ENCODE data around the gene PPIP5K2. TPM values are rescaled to one million over a fixed set of nuclear protein-coding genes. Genes with fewer than 3 reads are reported as not detected.
A peak's percentile ranks its signal among the peaks of the same experiment; 100 is the strongest.

Gene PPIP5K2
- total RNA-seq, 1 donor from 2014 or later, result 108 TPM

DNA sequence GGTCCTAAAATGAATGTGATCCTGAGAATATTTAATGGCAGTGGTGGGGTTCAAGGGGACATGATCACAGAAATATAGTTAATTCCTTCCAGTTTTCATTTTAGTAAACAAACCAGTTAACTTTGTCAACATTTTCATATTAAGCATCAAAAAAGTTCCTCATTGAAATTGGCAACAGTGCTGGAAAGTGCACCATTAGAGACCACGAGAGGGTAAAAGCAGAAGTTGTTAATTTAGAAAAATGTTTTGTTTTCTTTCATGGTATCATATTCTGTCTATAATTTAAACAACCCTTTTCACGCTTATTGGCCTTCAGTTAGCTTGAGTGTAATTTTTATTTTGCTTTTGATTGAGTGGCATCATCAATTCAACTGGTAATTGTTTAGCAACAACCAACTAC is 12.0 kb upstream of the PPIP5K2 start:
- H3K4me3 ChIP-seq, result no peak overlapping the region
- H3F3A ChIP-seq (ENCODE audit: low read depth), result no peaks in the 10 kb centered on the region
- H3K4me3 Mint-ChIP-seq, result no peak overlapping the region
- no peak overlapping the region for H3K27ac ChIP-seq
- no peaks in the 10 kb centered on the region for H3K27me3 ChIP-seq
- H3K27ac Mint-ChIP-seq, result no peak overlapping the region
- H3K9ac ChIP-seq, result no peak overlapping the region
- no peaks in the 10 kb centered on the region for H3K36me3 ChIP-seq
- no peaks in the 10 kb centered on the region for H3K9me3 ChIP-seq (ENCODE audit: low read depth)
- H3K4me1 Mint-ChIP-seq, result no peaks in the 10 kb centered on the region
- no peak overlapping the region for H3K4me2 ChIP-seq
- no peaks in the 10 kb centered on the region for H3K9me3 Mint-ChIP-seq
- H3K79me2 ChIP-seq (ENCODE audit: low read depth), result peaks cover 33% of the 10 kb centered on the region
- no peaks in the 10 kb centered on the region for H3K27me3 Mint-ChIP-seq (ENCODE audit: insufficient read depth, low read depth)
- no peak overlapping the region for H2AFZ ChIP-seq (replicated peaks)
- peaks cover 14% of the 10 kb centered on the region for H3K4me1 ChIP-seq
- TF ChIP-seq CTCF (IDR thresholded peaks at IDR 0.05), result no peak
- TF ChIP-seq EZH2 (IDR thresholded peaks at IDR 0.05), result no peak
- no peak for TF ChIP-seq EZH2phosphoT487 (IDR thresholded peaks at IDR 0.05)
- H4K20me1 ChIP-seq (ENCODE audit: low read depth), result no peaks in the 10 kb centered on the region
- H3K36me3 Mint-ChIP-seq, result peaks cover 6% of the 10 kb centered on the region
- DNase-seq (ENCODE audit: low spot score), result no peak

DNA sequence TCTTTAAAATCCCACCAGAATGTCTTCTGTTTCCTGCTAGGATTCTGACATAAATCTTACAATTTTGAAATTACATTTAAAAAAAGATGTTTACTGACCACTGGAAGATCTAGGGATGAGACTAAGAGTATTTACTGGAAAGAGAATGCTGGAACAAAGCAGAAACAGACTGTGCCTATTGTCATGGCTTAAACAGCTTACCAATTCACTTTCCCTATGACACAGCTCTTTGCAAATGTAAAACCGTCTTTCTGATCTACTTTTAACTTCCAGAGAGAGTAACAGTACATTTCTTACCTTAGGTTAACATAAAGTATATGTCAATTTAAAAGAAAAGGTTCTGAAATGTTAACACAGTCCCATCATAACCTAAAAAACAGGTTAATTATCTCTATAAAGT is 10.8 kb upstream of the PPIP5K2 start:
- no peak overlapping the region for H3K27ac Mint-ChIP-seq
- H3K27me3 Mint-ChIP-seq (ENCODE audit: insufficient read depth, low read depth), result no peaks in the 10 kb centered on the region

DNA sequence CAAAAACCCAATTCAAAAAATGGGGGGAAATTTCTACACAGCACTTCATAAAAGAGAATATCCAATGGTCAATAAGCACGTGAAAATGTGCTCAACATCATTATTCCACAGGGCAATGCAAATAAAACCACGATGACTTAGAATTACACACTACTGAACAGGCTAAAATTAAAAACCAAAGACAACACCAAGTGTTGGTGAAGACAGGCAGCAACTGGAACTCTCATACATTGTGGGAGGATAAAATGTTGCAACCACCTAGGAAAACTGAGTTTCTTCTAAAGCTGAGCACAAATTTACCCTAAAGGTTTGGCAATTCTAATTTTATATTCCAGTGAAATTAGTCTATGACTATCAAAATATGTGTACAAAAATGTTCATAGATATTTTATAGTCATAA is 9.7 kb upstream of the PPIP5K2 start:
- Mint-ChIP-seq H3K9me3 (no peaks in the 10 kb centered on the region), H3K27ac (no peak overlapping the region), H3K36me3 (peaks cover 6% of the 10 kb centered on the region), H3K4me1 (peaks cover 3% of the 10 kb centered on the region), H3K4me3 (no peak overlapping the region), H3K27me3 (ENCODE audit: insufficient read depth, low read depth) (no peaks in the 10 kb centered on the region)
- Histone ChIP-seq H3K27ac (no peak overlapping the region), H3K36me3 (no peaks in the 10 kb centered on the region), H3K79me2 (ENCODE audit: low read depth) (peaks cover 38% of the 10 kb centered on the region), H4K20me1 (ENCODE audit: low read depth) (no peaks in the 10 kb centered on the region), H2AFZ (replicated peaks) (no peak overlapping the region), H3K4me3 (no peak overlapping the region), H3K9me3 (ENCODE audit: low read depth) (no peaks in the 10 kb centered on the region), H3K27me3 (no peaks in the 10 kb centered on the region), H3F3A (ENCODE audit: low read depth) (no peaks in the 10 kb centered on the region), H3K4me2 (no peak overlapping the region), H3K9ac (no peak overlapping the region), H3K4me1 (peaks cover 14% of the 10 kb centered on the region)
- no peak for DNase-seq (ENCODE audit: low spot score)
- TF ChIP-seq EZH2 (IDR thresholded peaks at IDR 0.05), result no peak
- no peak for TF ChIP-seq EZH2phosphoT487 (IDR thresholded peaks at IDR 0.05)
- no peak for TF ChIP-seq CTCF (IDR thresholded peaks at IDR 0.05)

More for the DNA sequence above, 10.8 kb upstream of the PPIP5K2 start:
- H3K27ac ChIP-seq, result peak overlapping the region; percentile 23
- no peak overlapping the region for H3K4me3 ChIP-seq
- no peak overlapping the region for H2AFZ ChIP-seq (replicated peaks)
- H3K36me3 ChIP-seq, result no peaks in the 10 kb centered on the region
- TF ChIP-seq EZH2 (IDR thresholded peaks at IDR 0.05) (no peak), EZH2phosphoT487 (IDR thresholded peaks at IDR 0.05) (no peak), CTCF (IDR thresholded peaks at IDR 0.05) (no peak)
- peaks cover 38% of the 10 kb centered on the region for H3K79me2 ChIP-seq (ENCODE audit: low read depth)
- H4K20me1 ChIP-seq (ENCODE audit: low read depth), result no peaks in the 10 kb centered on the region
- H3K4me1 Mint-ChIP-seq, result peaks cover under 1% of the 10 kb centered on the region
- no peaks in the 10 kb centered on the region for H3K27me3 ChIP-seq
- no peak overlapping the region for H3K4me3 Mint-ChIP-seq
- H3K9me3 ChIP-seq (ENCODE audit: low read depth), result no peaks in the 10 kb centered on the region
- DNase-seq (ENCODE audit: low spot score), result peak; percentile 40
- H3K36me3 Mint-ChIP-seq, result peaks cover 6% of the 10 kb centered on the region
- no peaks in the 10 kb centered on the region for H3F3A ChIP-seq (ENCODE audit: low read depth)
- no peak overlapping the region for H3K9ac ChIP-seq
- peaks cover 14% of the 10 kb centered on the region for H3K4me1 ChIP-seq
- peak overlapping the region; percentile 38 for H3K4me2 ChIP-seq
- no peaks in the 10 kb centered on the region for H3K9me3 Mint-ChIP-seq

Measured in neural progenitor cell (in vitro differentiated cells).